OCI-LY1 (cell line): ENCODE results near the gene STK32B.

Experiments
- H2AFZ ChIP-seq: fragments of 200-600 bp; sonication (generic), shearing (Covaris generic); 2 replicates; pipeline ENCODE4 v1.6.0; 2014; ENCODE audit warnings: antibody characterized with exemption, mild to moderate bottlenecking, low read length
- H3F3A ChIP-seq: fragments of 200-600 bp; sonication (generic), shearing (Covaris generic); 2 replicates; pipeline ENCODE4 v1.6.0; 2014; ENCODE audit warnings: mild to moderate bottlenecking, antibody characterized with exemption, low read length, moderate library complexity; ENCODE audit not compliant: insufficient read depth
- H3K27ac ChIP-seq: fragments of 200-600 bp; sonication (generic); 2 replicates; pipeline ENCODE4 v1.5.1; 2014; ENCODE audit warnings: low read length, mixed run types, mild to moderate bottlenecking, low read depth; ENCODE audit not compliant: poor library complexity, severe bottlenecking
- H3K27me3 ChIP-seq: fragments of 200-600 bp; sonication (generic); 2 replicates; pipeline ENCODE4 v1.6.0; 2014; ENCODE audit warnings: antibody characterized with exemption, mild to moderate bottlenecking, low read length, moderate library complexity; ENCODE audit not compliant: insufficient read depth
- H3K36me3 ChIP-seq: fragments of 200-600 bp; sonication (generic); 2 replicates; pipeline ENCODE4 v1.6.1; 2014; ENCODE audit warnings: mild to moderate bottlenecking, antibody characterized with exemption, low read length, moderate library complexity, mixed read lengths; ENCODE audit not compliant: insufficient read depth
- H3K4me1 ChIP-seq: fragments of 200-600 bp; sonication (generic); 2 replicates; pipeline ENCODE4 v1.5.1; 2014; ENCODE audit warnings: mild to moderate bottlenecking, low read length, moderate library complexity; ENCODE audit not compliant: insufficient read depth, severe bottlenecking
- H3K4me2 ChIP-seq: fragments of 200-600 bp; sonication (generic), shearing (Covaris generic); 2 replicates; pipeline ENCODE4 v1.6.1; 2014; ENCODE audit warnings: low read length
- H3K4me3 ChIP-seq: fragments of 200-600 bp; sonication (generic); 2 replicates; pipeline ENCODE4 v1.5.1; 2014; ENCODE audit warnings: low read length, low read depth, mild to moderate bottlenecking, mixed read lengths; ENCODE audit not compliant: poor library complexity, severe bottlenecking
- H3K79me2 ChIP-seq: fragments of 200-600 bp; shearing (Covaris generic); 2 replicates; pipeline ENCODE4 v1.6.1; 2016; ENCODE audit warnings: mixed run types, low read length, mixed read lengths; ENCODE audit not compliant: insufficient read depth
- H3K9ac ChIP-seq: fragments of 200-600 bp; sonication (generic), shearing (Covaris generic); 2 replicates; pipeline ENCODE4 v1.6.1; 2014; ENCODE audit warnings: mild to moderate bottlenecking, low read length, mixed read lengths
- H3K9me2 ChIP-seq: fragments of 200-600 bp; sonication (generic), shearing (Covaris generic); 2 replicates; pipeline ENCODE4 v1.6.1; 2014; ENCODE audit warnings: low read depth, mild to moderate bottlenecking, low read length, mixed read lengths
- H3K9me3 ChIP-seq: fragments of 200-600 bp; shearing (Covaris generic); 2 replicates; pipeline ENCODE4 v1.6.1; 2014; ENCODE audit warnings: low read length, mixed read lengths
- H4K20me1 ChIP-seq: fragments of 200-600 bp; sonication (generic), shearing (Covaris generic); 2 replicates; pipeline ENCODE4 v1.6.0; 2016; ENCODE audit warnings: mild to moderate bottlenecking, low read length; ENCODE audit not compliant: insufficient read depth
- CTCF ChIP-seq: fragments of 200-600 bp; sonication (generic), shearing (Covaris generic); IDR thresholded peaks from 2 replicates; pipeline ENCODE4 v1.5.1; 2017; ENCODE audit warnings: mild to moderate bottlenecking, antibody characterized with exemption, low read length, moderate library complexity, mixed read lengths
- EZH2 ChIP-seq: fragments of 200-600 bp; sonication (generic), shearing (Covaris generic); IDR thresholded peaks from 2 replicates; pipeline ENCODE4 v1.8.0; 2017; ENCODE audit warnings: borderline replicate concordance, mixed run types, mild to moderate bottlenecking, antibody characterized with exemption, low read length, moderate library complexity, mixed read lengths

The STK32B gene

DNA sequence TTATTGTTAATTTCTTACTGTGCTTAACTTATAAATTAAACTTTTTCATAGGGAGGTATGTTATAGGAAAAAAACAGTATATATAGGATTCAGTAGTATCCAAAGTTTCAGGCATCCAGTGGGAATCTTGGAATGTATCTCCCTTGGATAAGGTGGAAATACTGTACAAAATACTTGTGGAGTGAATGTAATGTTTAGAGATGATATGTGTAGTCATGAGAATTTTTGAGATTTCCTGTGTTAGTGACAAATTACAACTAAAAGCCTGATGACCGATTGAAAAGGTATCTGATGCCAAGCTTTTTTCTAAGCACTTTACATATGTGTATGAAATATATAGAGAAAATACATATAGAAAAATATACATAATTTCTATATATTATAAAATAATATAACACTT, 69.2 kb downstream of the STK32B start:
- Histone ChIP-seq H3K9me2 (no peaks in the 10 kb centered on the region), H3K79me2 (no peaks in the 10 kb centered on the region), H4K20me1 (no peaks in the 10 kb centered on the region), H3K9me3 (no peaks in the 10 kb centered on the region), H3K4me2 (no peak overlapping the region), H3K4me3 (no peak overlapping the region), H3K9ac (no peak overlapping the region), H3K27me3 (no peaks in the 10 kb centered on the region), H3F3A (no peaks in the 10 kb centered on the region), H3K27ac (no peak overlapping the region), H3K4me1 (peaks cover 3% of the 10 kb centered on the region), H3K36me3 (no peaks in the 10 kb centered on the region), H2AFZ (no peak overlapping the region)
- TF ChIP-seq CTCF = no peak
- TF ChIP-seq EZH2 = no peak

GRCh38 chr4:5122114-5122513, 70.8 kb downstream of the STK32B start:
- H3K4me2 ChIP-seq = no peak overlapping the region
- no peaks in the 10 kb centered on the region for H3K27me3 ChIP-seq
- no peaks in the 10 kb centered on the region for H3F3A ChIP-seq
- H3K79me2 ChIP-seq = no peaks in the 10 kb centered on the region
- H3K4me3 ChIP-seq = no peak overlapping the region
- no peaks in the 10 kb centered on the region for H3K36me3 ChIP-seq
- H3K9me2 ChIP-seq = no peaks in the 10 kb centered on the region
- H3K9me3 ChIP-seq = no peaks in the 10 kb centered on the region
- no peaks in the 10 kb centered on the region for H4K20me1 ChIP-seq
- TF ChIP-seq CTCF (no peak), EZH2 (no peak)
- H3K27ac ChIP-seq = no peak overlapping the region
- H3K9ac ChIP-seq = no peak overlapping the region
- peaks cover 3% of the 10 kb centered on the region for H3K4me1 ChIP-seq
- H2AFZ ChIP-seq = no peak overlapping the region

DNA sequence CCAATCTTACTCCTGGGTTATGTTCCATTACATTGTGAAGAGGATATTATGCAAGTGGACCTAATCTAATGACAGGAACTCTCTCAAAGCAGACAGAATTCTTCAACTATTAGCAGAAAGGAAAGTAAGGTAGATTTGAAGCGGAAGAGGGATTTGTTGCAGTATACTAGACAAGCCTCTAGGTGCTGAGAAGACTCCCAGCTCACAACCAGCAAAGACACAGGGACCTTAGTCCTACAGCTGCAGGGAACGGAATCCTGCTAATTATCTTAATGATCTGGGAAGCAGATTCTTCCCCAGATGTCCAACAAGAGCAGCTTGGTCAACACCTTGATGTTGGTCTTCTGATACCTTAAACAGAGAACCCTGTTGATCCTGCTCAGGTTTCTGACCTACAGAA, 73.6 kb downstream of the STK32B start:
- H3K79me2 ChIP-seq = no peaks in the 10 kb centered on the region
- no peaks in the 10 kb centered on the region for H3F3A ChIP-seq
- no peaks in the 10 kb centered on the region for H3K9me3 ChIP-seq
- H3K27ac ChIP-seq = no peak overlapping the region
- H3K4me2 ChIP-seq = no peak overlapping the region
- no peak overlapping the region for H2AFZ ChIP-seq
- no peaks in the 10 kb centered on the region for H3K4me1 ChIP-seq
- no peaks in the 10 kb centered on the region for H3K36me3 ChIP-seq
- no peak overlapping the region for H3K4me3 ChIP-seq
- H3K9me2 ChIP-seq = no peaks in the 10 kb centered on the region
- no peak overlapping the region for H3K9ac ChIP-seq
- TF ChIP-seq CTCF = no peak
- TF ChIP-seq EZH2 = no peak
- no peaks in the 10 kb centered on the region for H4K20me1 ChIP-seq
- H3K27me3 ChIP-seq = no peaks in the 10 kb centered on the region
